HEK293T (cell line): ENCODE results near the gene HOXC6.
"Not testable (repeated sequence)": the region's sequence is repeated elsewhere in the genome, so short reads cannot be mapped to it uniquely, and the experiment has no call there.

Experiments used
- CTCF ChIA-PET: fragments of 350-600 bp; formaldehyde crosslinking; extraction: SDS; loops from one replicate; lab custom pipeline; 2021; ENCODE audit warnings: antibody characterized with exemption, inconsistent platforms; lab: Yijun Ruan, JAX
- POLR2A ChIA-PET: fragments of 350-600 bp; formaldehyde crosslinking; extraction: SDS; loops from one replicate; lab custom pipeline; 2020; ENCODE audit warnings: antibody characterized with exemption, inconsistent platforms; lab: Yijun Ruan, JAX
- DNase-seq: peaks from one replicate; pipeline ENCODE4 v3.0.0; 2012; ENCODE audit warnings: mixed read lengths; ENCODE audit errors: extremely low spot score
- ARNT ChIP-seq: fragments of 450-650 bp; IDR thresholded peaks from 2 replicates; pipeline ENCODE4 v1.6.1; 2017; ENCODE audit warnings: mild to moderate bottlenecking
- BHLHE40 ChIP-seq: fragments of 450-650 bp; IDR thresholded peaks from 2 replicates; pipeline ENCODE4 v1.6.1; 2016; ENCODE audit warnings: mild to moderate bottlenecking, moderate library complexity, borderline replicate concordance
- CTBP1 ChIP-seq: fragments of 450-650 bp; IDR thresholded peaks from 2 replicates; pipeline ENCODE4 v1.6.1; 2016; ENCODE audit warnings: borderline replicate concordance
- ELF4 ChIP-seq: fragments of 450-650 bp; IDR thresholded peaks from 2 replicates; pipeline ENCODE4 v1.6.1; 2017; ENCODE audit warnings: antibody characterized with exemption
- FOXA1 ChIP-seq: fragments of 450-650 bp; IDR thresholded peaks from 2 replicates; pipeline ENCODE4 v1.6.1; 2016; ENCODE audit warnings: mild to moderate bottlenecking
- FOXK2 ChIP-seq: fragments of 450-650 bp; IDR thresholded peaks from 2 replicates; pipeline ENCODE4 v1.6.1; 2016; ENCODE audit warnings: mild to moderate bottlenecking
- FOXM1 ChIP-seq: fragments of 450-650 bp; IDR thresholded peaks from 2 replicates; pipeline ENCODE4 v1.6.1; 2017; ENCODE audit warnings: mild to moderate bottlenecking, borderline replicate concordance
- HDGF ChIP-seq: fragments of 450-650 bp; IDR thresholded peaks from 2 replicates; pipeline ENCODE4 v1.6.1; 2017; ENCODE audit warnings: antibody characterized with exemption, borderline replicate concordance
- L3MBTL2 ChIP-seq: fragments of 450-650 bp; conservative IDR thresholded peaks from 2 replicates; pipeline ENCODE4 v1.6.1; 2016; ENCODE audit warnings: mild to moderate bottlenecking
- LEF1 ChIP-seq: fragments of 450-650 bp; IDR thresholded peaks from 2 replicates; pipeline ENCODE4 v1.6.1; 2017; ENCODE audit warnings: mild to moderate bottlenecking, borderline replicate concordance
- NFRKB ChIP-seq: fragments of 450-650 bp; IDR thresholded peaks from 2 replicates; pipeline ENCODE4 v1.6.1; 2016; ENCODE audit warnings: mild to moderate bottlenecking, moderate library complexity
- SP1 ChIP-seq: fragments of 450-650 bp; IDR thresholded peaks from 2 replicates; pipeline ENCODE4 v1.6.1; 2017
- SUZ12 ChIP-seq: fragments of 450-650 bp; IDR thresholded peaks from 2 replicates; pipeline ENCODE4 v1.6.1; 2016; ENCODE audit warnings: mild to moderate bottlenecking
- TARDBP ChIP-seq: fragments of 450-650 bp; IDR thresholded peaks from 2 replicates; pipeline ENCODE4 v1.6.1; 2016
- ZNF384 ChIP-seq: fragments of 450-650 bp; IDR thresholded peaks from 2 replicates; pipeline ENCODE4 v1.6.1; 2016
- TF ChIP-seq, protein P1 (sequence below): fragments of 450-650 bp; IDR thresholded peaks from 2 replicates; pipeline ENCODE4 v1.6.1; 2016

HOXC6 gene

DNA sequence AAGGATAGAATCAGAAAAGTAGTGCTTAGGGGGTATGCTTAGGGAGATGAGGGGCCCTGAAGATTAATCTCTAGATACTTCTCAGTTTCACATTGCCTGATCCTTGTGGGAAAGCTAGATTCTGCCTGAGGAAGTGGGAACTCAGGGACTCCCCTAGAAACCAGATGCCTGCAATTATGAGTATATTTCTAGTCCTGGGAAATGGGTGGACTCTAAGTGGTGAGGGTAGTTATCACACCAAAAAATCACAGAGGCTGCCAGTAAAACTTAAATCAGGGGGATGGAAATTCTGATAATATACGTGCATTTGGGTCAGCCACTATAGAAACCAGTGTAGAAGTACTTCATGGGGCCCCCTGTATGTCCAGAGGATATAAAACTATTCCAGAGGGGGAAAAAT is 43.7 kb downstream of the HOXC6 start:
- no peak for DNase-seq
- POLR2A ChIA-PET, result no interaction called here
- CTCF ChIA-PET, result no interaction called here
- no peak for TF ChIP-seq TARDBP
- no peak for TF ChIP-seq BHLHE40
- TF ChIP-seq SUZ12, result no peak
- no peak for TF ChIP-seq FOXA1
- no peak for TF ChIP-seq ELF4
- TF ChIP-seq LEF1, result no peak
- TF ChIP-seq FOXM1, result no peak
- TF ChIP-seq L3MBTL2, result no peak
- no peak for TF ChIP-seq ZNF384
- no peak for TF ChIP-seq NFRKB
- TF ChIP-seq CTBP1, result no peak
- TF ChIP-seq, protein P1, sequence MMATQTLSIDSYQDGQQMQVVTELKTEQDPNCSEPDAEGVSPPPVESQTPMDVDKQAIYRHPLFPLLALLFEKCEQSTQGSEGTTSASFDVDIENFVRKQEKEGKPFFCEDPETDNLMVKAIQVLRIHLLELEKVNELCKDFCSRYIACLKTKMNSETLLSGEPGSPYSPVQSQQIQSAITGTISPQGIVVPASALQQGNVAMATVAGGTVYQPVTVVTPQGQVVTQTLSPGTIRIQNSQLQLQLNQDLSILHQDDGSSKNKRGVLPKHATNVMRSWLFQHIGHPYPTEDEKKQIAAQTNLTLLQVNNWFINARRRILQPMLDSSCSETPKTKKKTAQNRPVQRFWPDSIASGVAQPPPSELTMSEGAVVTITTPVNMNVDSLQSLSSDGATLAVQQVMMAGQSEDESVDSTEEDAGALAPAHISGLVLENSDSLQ, result no peak
- TF ChIP-seq HDGF, result no peak
- no peak for TF ChIP-seq FOXK2
- no peak for TF ChIP-seq SP1

DNA sequence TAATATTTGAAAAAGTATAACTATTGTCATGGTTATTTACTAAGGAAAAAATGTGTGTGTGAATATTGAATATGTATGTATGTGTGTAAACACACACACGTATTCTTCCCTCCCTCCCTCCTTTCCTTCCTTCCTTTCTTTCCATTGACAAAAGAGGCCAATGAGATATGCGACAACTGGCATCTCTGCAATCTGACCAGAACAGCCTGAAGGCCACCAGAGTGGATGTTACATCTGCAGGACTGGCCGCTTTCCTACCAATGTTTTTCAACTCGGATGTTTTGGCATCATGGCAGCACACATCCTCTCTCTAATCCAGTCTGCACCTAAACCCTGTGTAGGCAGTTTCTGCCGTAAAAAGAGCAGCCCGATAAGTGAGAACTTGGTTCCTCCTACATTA is 46.1 kb downstream of the HOXC6 start:
- ChIA-PET CTCF (no interaction called here), POLR2A (no interaction called here)
- no peak for DNase-seq
- no peak for TF ChIP-seq FOXA1
- TF ChIP-seq NFRKB, result no peak

DNA sequence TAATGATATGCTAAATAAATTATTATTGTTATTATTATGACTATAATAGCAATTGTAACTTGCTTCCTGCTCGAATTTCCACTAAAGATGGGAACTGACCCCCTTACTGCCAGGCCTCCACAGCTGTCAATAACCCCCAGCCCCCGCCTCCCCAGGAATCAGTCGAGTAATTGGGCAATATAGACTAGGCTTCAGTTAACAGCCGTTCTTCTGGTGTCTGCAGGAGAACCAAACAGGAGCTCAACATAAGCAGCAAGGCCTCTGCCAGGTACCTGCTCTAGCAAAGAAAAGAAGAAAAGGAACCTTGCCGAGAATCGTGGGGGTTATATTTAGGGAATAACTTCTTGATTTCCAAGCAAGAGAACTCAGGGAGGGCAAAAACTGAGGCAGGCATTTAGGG is 47.2 kb downstream of the HOXC6 start:
- TF ChIP-seq L3MBTL2 (no peak), TARDBP (no peak), CTBP1 (no peak), FOXK2 (no peak), SUZ12 (no peak), ELF4 (no peak), FOXA1 (no peak), ZNF384 (no peak), ARNT (no peak)
- TF ChIP-seq, protein P1, result no peak
- ChIA-PET POLR2A (no interaction called here), CTCF (no interaction called here)
- no peak for DNase-seq

DNA sequence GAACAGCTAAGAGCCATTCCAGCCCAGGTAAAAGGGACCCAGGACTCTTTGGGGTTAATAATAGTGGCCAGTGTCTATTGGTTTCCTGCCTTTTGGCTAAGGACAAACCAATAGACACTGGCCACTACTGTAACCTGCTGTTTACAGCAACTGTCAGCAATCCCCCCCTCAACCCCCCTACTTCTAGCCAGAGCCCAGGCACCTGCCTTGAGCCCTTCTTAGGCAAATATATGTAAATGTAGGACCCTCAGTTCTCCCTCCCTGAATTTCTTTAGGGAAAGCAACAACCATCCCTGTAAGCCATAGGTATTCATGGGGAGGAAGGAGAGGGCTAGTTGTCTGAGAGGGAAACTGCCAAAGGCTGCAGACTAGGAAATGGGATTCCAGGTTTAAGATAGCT is 47.7 kb downstream of the HOXC6 start:
- DNase-seq, result no peak
- POLR2A ChIA-PET, result no interaction called here
- TF ChIP-seq BHLHE40, result no peak
- no peak for TF ChIP-seq LEF1
- no peak for TF ChIP-seq SP1
- TF ChIP-seq TARDBP, result no peak
- TF ChIP-seq NFRKB, result no peak
- TF ChIP-seq ZNF384, result no peak
- TF ChIP-seq FOXM1, result no peak
- TF ChIP-seq FOXK2, result no peak
- TF ChIP-seq, protein P1, result no peak
- TF ChIP-seq ELF4, result no peak
- no peak for TF ChIP-seq ARNT
- TF ChIP-seq SUZ12, result no peak
- no peak for TF ChIP-seq HDGF
- no peak for TF ChIP-seq L3MBTL2
- TF ChIP-seq CTBP1, result no peak
- no peak for TF ChIP-seq FOXA1
- CTCF ChIA-PET, result no interaction called here

DNA sequence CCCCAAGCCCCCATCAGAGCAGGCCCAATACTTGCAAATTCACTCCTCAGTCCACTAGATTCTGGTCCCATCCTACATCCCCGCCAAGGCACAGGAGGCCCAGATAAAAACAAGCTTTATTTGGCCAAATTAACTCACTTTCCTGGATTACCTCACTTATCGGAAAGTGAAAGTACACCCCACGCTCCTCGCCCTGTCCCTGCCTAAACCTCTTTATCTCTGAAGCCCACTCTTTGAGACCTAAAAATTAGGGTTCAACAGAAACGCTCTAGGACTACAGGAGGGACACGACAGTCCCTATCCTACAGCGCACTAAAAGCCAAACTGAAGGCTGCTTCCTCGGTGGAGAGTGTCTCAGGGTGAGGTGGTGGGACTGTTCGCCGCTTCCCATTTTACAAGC is 49.6 kb downstream of the HOXC6 start:
- ChIA-PET CTCF (interaction anchor here (1.3 kb wide), 1 partner anchor 46 kb away, joined by 3 read pairs; no protein-coding TSS in a partner anchor), POLR2A (interaction anchor here (1.0 to 1.4 kb wide), 2 partner anchors 40 to 48 kb away, joined by 3 to 4 read pairs; no protein-coding TSS in a partner anchor)
- not testable (repeated sequence) for DNase-seq

DNA sequence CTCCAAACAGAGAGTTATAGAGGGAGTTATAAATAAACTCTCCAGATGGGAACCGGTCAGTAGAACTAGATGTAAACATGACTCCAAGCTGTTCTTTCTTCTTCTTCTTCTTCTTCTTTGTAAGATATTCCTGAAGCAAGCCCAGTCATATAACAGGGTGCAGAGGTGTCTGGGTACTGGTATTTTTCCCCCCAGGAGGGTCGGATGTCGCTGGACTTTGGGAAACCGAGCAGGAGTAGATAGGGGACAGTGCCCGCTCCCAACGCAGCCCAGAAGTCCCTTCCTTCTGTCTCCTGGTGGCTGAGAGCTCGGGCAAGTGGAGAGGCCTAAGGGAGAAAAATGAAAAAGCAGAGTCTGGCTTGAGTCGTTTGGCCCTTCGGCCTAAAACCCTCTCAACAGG is 50.9 kb downstream of the HOXC6 start:
- not testable (repeated sequence) for DNase-seq
- ChIA-PET CTCF (interaction anchor here (0.6 kb wide), 1 partner anchor 922 kb away, joined by 10 read pairs; no protein-coding TSS in a partner anchor), POLR2A (interaction anchor here (1.2 to 1.4 kb wide), 2 partner anchors 25 to 46 kb away, joined by 3 to 4 read pairs; partner anchors contain the start of gene HOXC4)
